ENCODE results near the gene IQCF6. TPM values are rescaled to one million over a fixed set of nuclear protein-coding genes. Genes with fewer than 3 reads are reported as not detected.

IQCF6 gene
- polyA plus RNA-seq, 3 donors: not detected

- Histone ChIP-seq H3K4me3 (replicated peaks in 1 of 3; ENCODE audit: low read depth in 2 of 3, low read length in 3 of 3) (no peak overlapping the region), H3K79me2 (ENCODE audit: insufficient read depth, low read length) (no peaks in the 10 kb centered on the region), H3K36me3 (replicated peaks in 1 of 2; ENCODE audit: control insufficient read depth in 1 of 2, insufficient read depth in 2 of 2, low read length in 2 of 2) (no peaks in the 10 kb centered on the region), H3K27me3 (ENCODE audit: control insufficient read depth in 2 of 2, insufficient read depth in 2 of 2, low read length in 2 of 2) (peaks cover 0 to 3% of the 10 kb centered on the region in 2 donors), H3K9me3 (replicated peaks in 1 of 2; ENCODE audit: control insufficient read depth in 1 of 2, insufficient read depth in 1 of 2, low read length in 2 of 2) (no peaks in the 10 kb centered on the region), H3K4me1 (ENCODE audit: control insufficient read depth in 1 of 2, insufficient read depth in 2 of 2, low read length in 2 of 2) (peaks cover 12 to 13% of the 10 kb centered on the region in 2 donors), H4K20me1 (ENCODE audit: insufficient read depth, low read length) (no peaks in the 10 kb centered on the region), H2AFZ (ENCODE audit: insufficient read depth, low read depth, low read length, poor library complexity, severe bottlenecking) (no peak overlapping the region), H3K27ac (ENCODE audit: low read depth in 1 of 2, low read length in 2 of 2) (no peak overlapping the region), H3K4me2 (replicated peaks; ENCODE audit: extremely low read depth, low read length, poor library complexity, severe bottlenecking) (no peak overlapping the region), H3K9ac (ENCODE audit: insufficient read depth, low read length, poor library complexity, severe bottlenecking) (no peak overlapping the region)
- 48% methylated on average over 2 of the region's 3 CpGs for WGBS (ENCODE audit: insufficient coverage)
- no peak for TF ChIP-seq CTCF (IDR thresholded peaks at IDR 0.05)
- intact Hi-C loops (cut with micrococcal nuclease): no loop called here
- H3K27ac Mint-ChIP-seq: no peak overlapping the region
- no peak overlapping the region for H3K4me3 Mint-ChIP-seq
- no peaks in the 10 kb centered on the region for H3K36me3 Mint-ChIP-seq
- H3K9me3 Mint-ChIP-seq: peaks cover 0 to 9% (median 0%) of the 10 kb centered on the region in 7 donors
- peaks cover 3 to 6% (median 3%) of the 10 kb centered on the region in 3 donors for H3K27me3 Mint-ChIP-seq (ENCODE audit: low read depth in 3 of 3)
- peaks cover 17% of the 10 kb centered on the region for H3K4me1 Mint-ChIP-seq
- DNase-seq: no peak
These were observed 44.5 kb downstream of the IQCF6 start for GRCh38 chr3:51734572-51734907.

GRCh38 chr3:51733859-51734571 lies 45.0 kb downstream of the IQCF6 start:
- Histone ChIP-seq H3K79me2 (ENCODE audit: insufficient read depth, low read length) (no peaks in the 10 kb centered on the region), H3K9ac (ENCODE audit: insufficient read depth, low read length, poor library complexity, severe bottlenecking) (no peak overlapping the region), H2AFZ (ENCODE audit: insufficient read depth, low read depth, low read length, poor library complexity, severe bottlenecking) (no peak overlapping the region), H4K20me1 (ENCODE audit: insufficient read depth, low read length) (no peaks in the 10 kb centered on the region), H3K27me3 (ENCODE audit: control insufficient read depth in 2 of 2, insufficient read depth in 2 of 2, low read length in 2 of 2) (peaks cover 0 to 3% of the 10 kb centered on the region in 2 donors), H3K4me1 (ENCODE audit: control insufficient read depth in 1 of 2, insufficient read depth in 2 of 2, low read length in 2 of 2) (peaks cover 7 to 8% of the 10 kb centered on the region in 2 donors), H3K27ac (ENCODE audit: low read depth in 1 of 2, low read length in 2 of 2) (no peak overlapping the region), H3K36me3 (replicated peaks in 1 of 2; ENCODE audit: control insufficient read depth in 1 of 2, insufficient read depth in 2 of 2, low read length in 2 of 2) (no peaks in the 10 kb centered on the region), H3K4me2 (replicated peaks; ENCODE audit: extremely low read depth, low read length, poor library complexity, severe bottlenecking) (no peak overlapping the region), H3K9me3 (replicated peaks in 1 of 2; ENCODE audit: control insufficient read depth in 1 of 2, insufficient read depth in 1 of 2, low read length in 2 of 2) (no peaks in the 10 kb centered on the region), H3K4me3 (replicated peaks in 1 of 3; ENCODE audit: low read depth in 2 of 3, low read length in 3 of 3) (no peak overlapping the region)
- no peak for TF ChIP-seq CTCF (IDR thresholded peaks at IDR 0.05)
- 89% methylated on average over 4 of the region's 4 CpGs for WGBS (ENCODE audit: insufficient coverage)
- Mint-ChIP-seq H3K27me3 (ENCODE audit: low read depth in 3 of 3) (peaks cover 3 to 6% (median 3%) of the 10 kb centered on the region in 3 donors), H3K27ac (peak overlapping the region in 1 of 7 donors; percentile 4), H3K4me1 (peaks cover 12% of the 10 kb centered on the region), H3K36me3 (no peaks in the 10 kb centered on the region), H3K4me3 (no peak overlapping the region), H3K9me3 (peaks cover 0 to 9% (median 0%) of the 10 kb centered on the region in 7 donors)
- intact Hi-C loops (cut with micrococcal nuclease): no loop called here
- DNase-seq: no peak
